GM21737 (cell line): ENCODE measurements around the gene FAM184A.
"Not testable (repeated sequence)": the region's sequence is repeated elsewhere in the genome, so short reads cannot be mapped to it uniquely, and the experiment has no call there.

Experiments
- ATAC-seq: cut with Tn5 transposase; IDR thresholded peaks from one replicate; pipeline ENCODE4 v1.9.1; 2021; ENCODE audit warnings: mild to moderate bottlenecking, moderate library complexity; ENCODE audit not compliant: unreplicated experiment

The FAM184A gene

GRCh38 chr6:119020597-119021561, 57.6 kb downstream of the FAM184A start:
- ATAC-seq = no peak

- not testable (repeated sequence) for ATAC-seq
Measured at GRCh38 chr6:119015165-119015564, 63.3 kb downstream of the FAM184A start.

GRCh38 chr6:119012521-119012920, 65.9 kb downstream of the FAM184A start:
- ATAC-seq = no peak

DNA sequence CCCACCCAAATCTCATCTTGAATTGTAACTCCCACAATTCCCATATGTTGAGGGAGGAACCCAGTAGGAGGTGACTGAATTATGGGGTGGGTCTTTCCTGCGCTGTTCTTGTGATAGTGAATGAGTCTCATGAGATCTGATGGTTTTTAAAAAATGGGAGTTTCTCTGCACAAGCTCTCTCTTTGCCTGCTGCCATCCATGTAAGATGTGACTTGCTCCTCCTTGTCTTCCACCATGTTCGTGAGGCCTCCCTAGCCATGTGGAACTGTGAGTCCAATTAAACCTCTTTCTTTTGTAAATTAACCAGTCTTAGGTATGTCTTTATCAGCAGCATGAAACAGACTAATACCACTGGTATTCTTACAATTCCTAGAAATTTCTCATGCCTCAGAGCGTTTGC, 69.2 kb downstream of the FAM184A start:
- ATAC-seq = not testable (repeated sequence)

GRCh38 chr6:119006974-119007373, 71.5 kb downstream of the FAM184A start:
- ATAC-seq = no peak

GRCh38 chr6:119002069-119002468, 76.4 kb downstream of the FAM184A start:
- ATAC-seq = no peak

DNA sequence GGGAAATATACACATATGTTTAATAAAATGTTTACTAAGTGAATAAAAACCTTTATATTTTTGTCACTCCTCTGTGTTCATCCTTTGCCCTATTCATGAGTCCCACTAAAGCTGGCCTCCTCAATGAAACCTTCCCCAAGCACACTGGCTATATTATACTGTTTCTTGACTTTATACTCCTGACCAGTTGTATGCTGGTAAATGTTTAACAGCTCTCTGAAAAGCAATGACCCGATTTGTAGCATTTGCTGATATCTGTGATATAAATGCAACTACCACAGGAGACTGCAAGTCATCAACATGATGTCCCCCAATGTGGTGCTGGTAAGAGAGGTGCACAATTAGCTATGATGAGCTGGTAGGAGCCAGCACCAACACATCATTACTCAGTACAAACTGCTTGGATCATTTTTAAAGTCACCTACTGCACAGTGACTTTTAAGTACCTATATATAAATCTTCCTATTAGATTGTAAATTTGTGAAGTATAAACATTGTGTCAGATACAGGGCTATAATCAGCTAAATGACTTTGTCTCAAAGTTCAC, 78.9 kb downstream of the FAM184A start:
- ATAC-seq = no peak

GRCh38 chr6:118997426-118997825, 81.0 kb downstream of the FAM184A start:
- not testable (repeated sequence) for ATAC-seq

- no peak for ATAC-seq
Measured at GRCh38 chr6:118996289-118996820, 82.1 kb downstream of the FAM184A start.

DNA sequence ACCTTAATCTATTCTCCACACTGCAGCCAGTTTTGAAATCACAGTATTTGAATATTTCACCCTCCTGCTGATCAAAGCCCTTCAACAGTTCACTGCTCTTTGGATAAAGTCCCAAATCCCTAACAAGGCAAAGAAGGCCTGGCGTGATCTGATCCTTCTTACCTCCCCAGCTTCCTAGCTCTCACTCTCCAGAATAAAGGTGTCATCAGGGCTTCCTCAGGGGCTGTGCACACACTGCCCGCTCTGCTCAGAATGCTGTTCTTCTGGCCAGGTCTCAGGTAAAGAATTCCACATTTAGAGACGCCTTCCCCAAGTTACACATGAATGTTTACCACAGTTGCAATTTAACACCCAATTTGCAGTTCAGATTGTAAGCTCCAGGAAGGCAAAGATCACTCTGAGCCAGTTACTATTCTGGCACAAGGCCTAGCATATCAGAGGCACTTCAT, 84.6 kb downstream of the FAM184A start:
- no peak for ATAC-seq

GRCh38 chr6:118993358-118993757, 85.1 kb downstream of the FAM184A start:
- no peak for ATAC-seq

DNA sequence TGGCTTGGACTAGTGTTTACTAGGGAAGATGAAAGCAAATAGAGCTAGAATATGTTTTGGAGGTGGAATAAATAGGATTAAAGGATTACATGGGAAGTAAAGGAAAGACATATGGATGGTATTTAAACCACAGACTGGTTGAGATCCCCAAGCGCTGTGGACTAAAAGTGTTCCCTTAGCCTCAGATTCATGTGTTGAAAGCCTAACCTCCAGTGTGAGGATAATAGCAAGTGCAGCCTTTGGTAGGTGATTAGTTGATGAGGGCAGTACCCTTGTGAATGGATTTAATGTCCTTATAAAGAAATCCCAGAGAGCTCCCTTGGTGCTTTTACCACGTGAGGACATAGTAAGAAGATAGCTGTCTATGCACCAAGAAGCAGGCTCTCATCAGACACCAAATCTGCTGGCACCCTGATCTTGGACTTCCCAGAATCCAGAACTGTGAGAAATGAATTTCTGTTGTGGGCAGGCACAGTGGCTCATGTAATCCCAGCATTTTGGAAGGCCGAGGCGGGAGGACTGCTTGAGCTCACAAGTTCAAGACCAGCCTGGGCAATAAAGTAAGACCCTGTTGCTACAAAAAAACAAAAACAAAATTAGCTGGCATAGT, 86.2 kb downstream of the FAM184A start:
- no peak for ATAC-seq

- ATAC-seq = no peak
Measured at GRCh38 chr6:118986312-118986711, 92.2 kb downstream of the FAM184A start.

GRCh38 chr6:118985123-118985830, 93.2 kb downstream of the FAM184A start:
- ATAC-seq = no peak

DNA sequence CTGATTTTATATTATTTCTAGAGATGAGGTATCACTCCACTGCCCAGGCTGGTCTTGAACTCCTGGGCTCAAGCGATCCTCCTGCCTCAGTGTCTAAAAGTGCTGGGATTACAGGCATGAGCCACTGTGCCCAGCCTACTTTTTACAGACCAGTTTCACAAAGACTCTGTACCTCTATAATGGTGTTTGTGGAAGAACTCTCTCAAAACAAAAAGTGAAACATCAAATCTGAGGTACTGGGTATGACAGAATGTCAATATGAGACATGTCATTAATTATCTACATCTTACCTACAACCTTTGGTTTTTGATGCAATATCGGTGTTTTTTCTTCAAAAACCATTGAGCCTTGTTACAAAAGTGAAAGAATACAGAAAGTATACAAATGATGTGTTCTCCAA, 94.1 kb downstream of the FAM184A start:
- ATAC-seq = no peak

DNA sequence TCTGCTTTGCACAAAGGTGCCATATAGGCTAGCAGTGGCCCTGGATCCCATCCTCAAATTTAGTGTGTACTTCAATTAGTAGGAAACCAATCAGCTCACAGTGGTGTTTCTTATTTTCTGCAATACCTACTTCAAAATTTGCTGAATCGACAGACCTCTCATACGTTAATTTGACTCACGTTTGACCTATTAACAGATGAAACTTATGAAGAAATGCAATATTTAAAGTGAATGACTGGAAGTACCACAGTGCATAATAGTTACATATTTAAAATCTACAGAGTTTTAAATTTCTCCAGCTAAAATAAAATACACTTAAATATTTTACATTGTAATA, 95.9 kb downstream of the FAM184A start:
- ATAC-seq = no peak

- no peak for ATAC-seq
Measured at GRCh38 chr6:118981884-118982574, 96.4 kb downstream of the FAM184A start.

GRCh38 chr6:118980063-118980462, 98.4 kb downstream of the FAM184A start:
- ATAC-seq = no peak

- ATAC-seq = no peak
Measured at GRCh38 chr6:118974790-118975189, 103.7 kb downstream of the FAM184A start.

GRCh38 chr6:118971682-118972081, 106.8 kb downstream of the FAM184A start:
- no peak for ATAC-seq
